Activated B cell treated with CpG ODN at 0.5 μM for 24 hours (primary cell): ENCODE measurements around the gene POLL. TPM values are rescaled to one million over a fixed set of nuclear protein-coding genes. Genes with fewer than 3 reads are reported as not detected.

Experiments used
- ATAC-seq: fragments of 200-7000 bp; cut with Tn5 transposase; one replicate; pipeline ENCODE4 v1.10.0; 2021; ENCODE audit warnings: low read depth, mild to moderate bottlenecking, moderate library complexity
- CTCF ChIA-PET: fragments of 350-600 bp; sonication (Branson Sonifier 250); formaldehyde crosslinking; loops from one replicate; lab custom pipeline; 2021; ENCODE audit warnings: antibody characterized with exemption; lab: Charles Lee
- POLR2A ChIA-PET: fragments of 350-600 bp; sonication (Branson Sonifier 250); formaldehyde crosslinking; loops from one replicate; lab custom pipeline; 2021; ENCODE audit warnings: antibody characterized with exemption; lab: Charles Lee
- DNase-seq: peaks from one replicate; pipeline ENCODE4 v3.0.0; 2022
- H3K27ac Mint-ChIP-seq: one replicate; pipeline ENCODE4 v1.8.0; 2020; ENCODE audit warnings: mixed read lengths
- H3K27me3 Mint-ChIP-seq: one replicate; pipeline ENCODE4 v1.8.0; 2021; ENCODE audit warnings: mixed read lengths
- H3K36me3 Mint-ChIP-seq: one replicate; pipeline ENCODE4 v1.8.0; 2021; ENCODE audit warnings: low read depth, mixed read lengths
- H3K4me1 Mint-ChIP-seq: one replicate; pipeline ENCODE4 v1.8.0; 2021; ENCODE audit warnings: mixed read lengths
- H3K4me3 Mint-ChIP-seq: one replicate; pipeline ENCODE4 v1.8.0; 2020; ENCODE audit warnings: mild to moderate bottlenecking, mixed read lengths
- H3K9me3 Mint-ChIP-seq: one replicate; pipeline ENCODE4 v1.8.0; 2020; ENCODE audit warnings: mixed read lengths
- CTCF ChIP-seq: fragments of 200-600 bp; IDR thresholded peaks from one replicate; pipeline ENCODE4 v1.8.0; 2022; ENCODE audit warnings: antibody characterized with exemption, mild to moderate bottlenecking
- intact Hi-C: fragments of 100-400 bp; cut with micrococcal nuclease; formaldehyde crosslinking; loops from one replicate; pipeline ENCODE4 v1.15.1; 2024
- total RNA-seq: library from RNA; stranded (reverse); gene quantifications from 2 replicates; pipeline ENCODE4 v1.2.3, GENCODE V29; 2022

Gene POLL
- total RNA-seq, 1 donor from 2014 or later = 39.5 TPM

- intact Hi-C loops = loop anchor here (10.0 kb wide), 1 partner anchor 512 kb away; the partner anchor contains the start of gene KAZALD1
- Mint-ChIP-seq H3K27ac (no peak overlapping the region), H3K27me3 (no peaks in the 10 kb centered on the region), H3K36me3 (peaks cover 32% of the 10 kb centered on the region), H3K9me3 (peaks cover 2% of the 10 kb centered on the region), H3K4me3 (no peak overlapping the region), H3K4me1 (no peaks in the 10 kb centered on the region)
- DNase-seq = no peak
- no peak for ATAC-seq
- ChIA-PET POLR2A (interaction anchor here (0.6 kb wide), 2 partner anchors 16 to 18 kb away, joined by 3 to 6 read pairs; no protein-coding TSS in a partner anchor), CTCF (interaction anchor here (0.7 kb wide), 1 partner anchor 929 kb away, joined by 4 read pairs; no protein-coding TSS in a partner anchor)
- no peak for TF ChIP-seq CTCF
Measured at GRCh38 chr10:101576211-101576863, 11.7 kb downstream of the POLL start.

- Mint-ChIP-seq H3K27ac (no peak overlapping the region), H3K27me3 (no peaks in the 10 kb centered on the region), H3K9me3 (peaks cover 2% of the 10 kb centered on the region), H3K36me3 (peaks cover 27% of the 10 kb centered on the region), H3K4me1 (peaks cover 4% of the 10 kb centered on the region), H3K4me3 (no peak overlapping the region)
- CTCF ChIA-PET = no interaction called here
- no peak for DNase-seq
- intact Hi-C loops = loop anchor here (10.0 kb wide), 1 partner anchor 511 kb away; the partner anchor contains the start of gene KAZALD1
- no peak for ATAC-seq
- TF ChIP-seq CTCF = no peak
- POLR2A ChIA-PET = interaction anchor here (0.6 kb wide), 2 partner anchors 16 to 17 kb away, joined by 3 to 6 read pairs; no protein-coding TSS in a partner anchor
Measured at GRCh38 chr10:101575580-101576210, 12.4 kb downstream of the POLL start.

DNA sequence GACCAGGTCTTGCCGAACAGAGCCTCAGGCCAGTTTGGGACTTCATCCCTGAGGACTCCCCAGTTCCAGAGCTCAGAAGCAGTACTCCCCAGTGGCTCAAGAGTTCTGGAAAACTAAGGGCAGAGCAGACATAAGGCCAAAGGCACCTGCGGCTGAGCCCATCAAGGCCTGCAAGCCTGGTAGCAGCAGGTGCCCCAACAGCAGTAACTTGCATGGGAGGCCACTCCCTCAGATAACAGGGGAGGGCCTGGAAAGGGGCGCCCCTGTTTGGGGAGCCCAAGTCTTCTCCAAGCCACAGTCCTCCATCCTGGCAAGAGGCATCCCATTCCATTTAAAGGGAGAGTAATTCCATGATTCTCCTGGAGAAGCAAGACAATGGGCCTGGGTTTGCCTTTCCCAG lies 13.0 kb downstream of the POLL start:
- ATAC-seq = no peak
- Mint-ChIP-seq H3K4me1 (peaks cover 7% of the 10 kb centered on the region), H3K36me3 (peaks cover 23% of the 10 kb centered on the region), H3K9me3 (peaks cover 2% of the 10 kb centered on the region), H3K4me3 (no peak overlapping the region), H3K27ac (no peak overlapping the region), H3K27me3 (no peaks in the 10 kb centered on the region)
- no peak for TF ChIP-seq CTCF
- intact Hi-C loops = loop anchor here (10.0 kb wide), 1 partner anchor 510 kb away; the partner anchor contains the start of gene KAZALD1
- ChIA-PET POLR2A (no interaction called here), CTCF (no interaction called here)
- DNase-seq = no peak

GRCh38 chr10:101573885-101574753 lies 13.9 kb downstream of the POLL start:
- intact Hi-C loops = loop anchor here (10.0 kb wide), 1 partner anchor 509 kb away; the partner anchor contains the start of gene KAZALD1
- peaks cover 2% of the 10 kb centered on the region for H3K9me3 Mint-ChIP-seq
- H3K4me1 Mint-ChIP-seq = peaks cover 16% of the 10 kb centered on the region
- no peak overlapping the region for H3K4me3 Mint-ChIP-seq
- TF ChIP-seq CTCF = no peak
- ChIA-PET POLR2A (no interaction called here), CTCF (no interaction called here)
- no peak overlapping the region for H3K27ac Mint-ChIP-seq
- peaks cover 13% of the 10 kb centered on the region for H3K36me3 Mint-ChIP-seq
- DNase-seq (no peak), ATAC-seq (no peak)
- peaks cover 7% of the 10 kb centered on the region for H3K27me3 Mint-ChIP-seq
